ENCODE measurements around the gene ATP11A.

ATP11A gene

DNA sequence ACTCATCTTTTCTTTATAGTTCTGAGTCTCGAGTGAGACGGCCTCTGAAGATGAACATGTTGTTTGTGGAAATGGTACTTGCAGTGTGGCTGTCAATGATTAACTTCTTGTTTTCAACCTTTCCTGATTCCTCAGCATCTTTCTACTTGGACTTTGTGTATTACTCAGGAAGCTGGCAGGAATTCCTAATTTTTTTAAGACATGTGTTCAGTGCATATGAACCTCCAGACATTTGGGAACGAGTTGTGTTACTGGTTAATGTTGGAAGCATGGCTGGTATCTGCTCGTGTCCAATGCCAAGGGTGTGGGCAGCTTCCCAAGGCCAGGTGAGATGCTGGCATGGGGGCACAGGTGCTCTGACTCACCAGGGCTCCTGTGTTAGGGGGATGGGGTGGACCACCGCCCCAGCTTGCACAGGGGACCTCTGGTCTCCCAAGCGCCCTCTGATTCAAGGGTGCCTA is 218.1 kb downstream of the ATP11A start:
- TF ChIP-seq, protein P1, sequence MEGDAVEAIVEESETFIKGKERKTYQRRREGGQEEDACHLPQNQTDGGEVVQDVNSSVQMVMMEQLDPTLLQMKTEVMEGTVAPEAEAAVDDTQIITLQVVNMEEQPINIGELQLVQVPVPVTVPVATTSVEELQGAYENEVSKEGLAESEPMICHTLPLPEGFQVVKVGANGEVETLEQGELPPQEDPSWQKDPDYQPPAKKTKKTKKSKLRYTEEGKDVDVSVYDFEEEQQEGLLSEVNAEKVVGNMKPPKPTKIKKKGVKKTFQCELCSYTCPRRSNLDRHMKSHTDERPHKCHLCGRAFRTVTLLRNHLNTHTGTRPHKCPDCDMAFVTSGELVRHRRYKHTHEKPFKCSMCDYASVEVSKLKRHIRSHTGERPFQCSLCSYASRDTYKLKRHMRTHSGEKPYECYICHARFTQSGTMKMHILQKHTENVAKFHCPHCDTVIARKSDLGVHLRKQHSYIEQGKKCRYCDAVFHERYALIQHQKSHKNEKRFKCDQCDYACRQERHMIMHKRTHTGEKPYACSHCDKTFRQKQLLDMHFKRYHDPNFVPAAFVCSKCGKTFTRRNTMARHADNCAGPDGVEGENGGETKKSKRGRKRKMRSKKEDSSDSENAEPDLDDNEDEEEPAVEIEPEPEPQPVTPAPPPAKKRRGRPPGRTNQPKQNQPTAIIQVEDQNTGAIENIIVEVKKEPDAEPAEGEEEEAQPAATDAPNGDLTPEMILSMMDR (IDR thresholded peaks at IDR 0.05; ENCODE audit: low read length, missing control alignments) = no peak
- DNase-seq (ENCODE audit: low read depth) = no peak
- no peak overlapping the region for H3K4me3 ChIP-seq (replicated peaks; ENCODE audit: low read depth, low read length)

DNA sequence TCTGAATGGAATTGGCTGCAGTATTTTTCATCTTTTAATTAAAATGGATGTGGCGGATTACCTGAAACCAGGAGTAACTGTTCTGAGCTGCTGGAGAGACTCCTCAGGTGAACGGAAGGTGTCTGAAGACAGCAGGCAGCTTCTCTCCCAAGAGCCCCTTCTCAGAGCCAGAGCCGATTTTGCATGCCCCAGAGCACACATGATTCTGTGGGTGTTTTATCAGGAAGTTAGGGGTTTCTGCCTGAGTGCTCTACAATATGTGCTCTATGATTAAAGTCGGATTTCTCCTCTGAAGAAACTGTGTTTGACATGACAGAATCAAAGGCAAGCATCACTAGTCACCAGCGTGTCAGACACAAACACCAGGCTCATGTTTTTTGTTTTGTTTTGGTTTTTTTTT is 218.5 kb downstream of the ATP11A start:
- TF ChIP-seq, protein P1 (IDR thresholded peaks at IDR 0.05; ENCODE audit: low read length, missing control alignments) = no peak
- DNase-seq (ENCODE audit: low read depth) = no peak
- H3K4me3 ChIP-seq (replicated peaks; ENCODE audit: low read depth, low read length) = no peak overlapping the region

DNA sequence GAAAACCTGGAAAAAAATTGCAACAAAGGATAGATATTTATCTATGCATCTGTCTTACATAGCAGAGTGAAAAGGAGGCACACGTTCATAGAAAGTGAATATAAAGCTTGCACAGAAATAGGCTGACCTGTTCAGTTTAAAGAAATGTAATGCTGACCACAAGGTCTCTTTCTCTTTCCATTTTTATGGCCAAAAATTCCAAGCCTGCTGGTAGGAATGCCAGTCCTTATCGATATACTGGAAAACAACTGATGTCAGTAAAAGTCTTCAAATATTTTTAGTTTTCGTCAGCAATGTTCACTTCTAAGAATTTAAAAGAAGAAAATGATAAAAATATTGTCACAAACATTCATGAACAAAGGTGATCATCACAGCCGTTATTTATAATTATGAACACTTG is 220.2 kb downstream of the ATP11A start:
- no peak for DNase-seq (ENCODE audit: low read depth)
- no peak overlapping the region for H3K4me3 ChIP-seq (replicated peaks; ENCODE audit: low read depth, low read length)
- TF ChIP-seq, protein P1 (IDR thresholded peaks at IDR 0.05; ENCODE audit: low read length, missing control alignments) = no peak

DNA sequence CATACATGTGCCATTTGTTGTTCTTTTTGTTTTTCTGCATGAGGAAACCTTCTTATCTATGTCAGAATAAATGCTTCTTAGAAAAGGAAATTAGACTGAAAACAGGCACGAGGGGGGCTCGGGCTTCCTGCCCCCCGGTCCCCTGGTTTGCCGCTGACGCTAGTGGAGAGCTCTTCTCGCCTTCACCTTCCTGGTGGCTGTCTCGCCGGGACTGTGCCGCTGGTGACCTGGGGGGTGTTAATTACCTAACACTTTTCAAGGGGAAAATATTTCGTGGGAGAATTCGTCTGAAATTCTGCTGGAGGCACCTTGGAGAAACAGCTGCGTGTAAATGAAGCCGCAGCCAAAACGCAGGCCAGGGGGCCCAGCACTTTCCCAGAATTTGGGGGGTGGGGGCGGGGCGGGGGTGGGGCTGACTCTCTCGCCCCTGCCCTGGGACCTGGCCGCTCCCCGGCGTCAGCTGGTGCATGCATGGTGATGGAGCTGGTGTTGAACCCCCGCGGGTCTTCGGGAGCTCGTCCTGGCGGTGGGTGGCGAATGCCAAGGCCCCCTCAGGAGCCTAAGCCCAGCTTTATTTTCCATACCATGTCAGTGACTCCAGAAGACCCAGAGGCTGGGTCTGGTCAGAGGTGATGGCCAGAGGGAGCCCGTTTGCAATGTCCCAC is 220.9 kb downstream of the ATP11A start:
- no peak overlapping the region for H3K4me3 ChIP-seq (replicated peaks; ENCODE audit: low read depth, low read length)
- TF ChIP-seq, protein P1 (IDR thresholded peaks at IDR 0.05; ENCODE audit: low read length, missing control alignments) = no peak

DNA sequence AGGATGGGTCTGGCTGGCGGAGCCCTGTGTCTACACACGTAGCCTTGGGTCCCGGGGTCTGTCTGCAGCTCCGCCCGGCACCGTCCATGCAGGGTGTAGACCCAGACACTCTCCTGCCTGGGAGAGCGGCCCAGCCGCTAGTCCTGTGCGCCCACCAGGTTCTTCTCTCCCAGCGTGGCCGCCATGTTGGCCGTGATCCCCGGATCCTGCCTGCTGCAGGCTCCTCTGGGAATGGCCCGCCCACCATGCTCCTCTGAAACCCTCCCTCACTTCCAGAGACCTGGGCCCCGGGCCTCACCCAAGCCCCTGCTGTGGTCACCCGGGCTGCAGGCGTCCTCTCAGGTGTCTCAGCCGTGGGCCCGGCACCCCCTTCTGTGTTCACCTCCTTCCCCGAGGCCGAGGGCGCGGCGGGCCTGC is 221.5 kb downstream of the ATP11A start:
- no peak overlapping the region for H3K4me3 ChIP-seq (replicated peaks; ENCODE audit: low read depth, low read length)
- TF ChIP-seq, protein P1 (IDR thresholded peaks at IDR 0.05; ENCODE audit: low read length, missing control alignments) = no peak
- DNase-seq (ENCODE audit: low read depth) = no peak

More for the DNA sequence above, 220.9 kb downstream of the ATP11A start:
- no peak for DNase-seq (ENCODE audit: low read depth)

DNA sequence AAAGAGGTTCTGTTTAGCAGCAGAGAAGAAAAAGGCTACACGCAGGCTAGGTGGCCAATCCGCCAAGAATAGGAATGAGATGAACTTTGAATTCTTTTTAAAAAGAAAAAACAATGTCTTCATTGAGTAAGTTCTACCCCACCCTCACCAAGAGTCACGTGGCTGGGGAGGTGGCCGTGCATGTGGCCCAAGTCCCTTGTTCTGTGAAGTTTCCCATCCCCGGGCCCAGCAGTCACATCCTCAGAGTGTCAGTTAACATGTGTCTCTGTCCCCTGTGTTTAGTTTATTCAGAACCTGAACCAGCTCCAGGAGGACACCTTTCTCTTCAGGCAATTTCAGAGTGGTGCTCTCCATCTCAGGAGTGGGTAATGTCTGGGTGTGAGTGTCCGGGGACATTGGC is 222.0 kb downstream of the ATP11A start:
- TF ChIP-seq, protein P1 (IDR thresholded peaks at IDR 0.05; ENCODE audit: low read length, missing control alignments) = no peak
- no peak for DNase-seq (ENCODE audit: low read depth)
- H3K4me3 ChIP-seq (replicated peaks; ENCODE audit: low read depth, low read length) = no peak overlapping the region

All from fibroblast of pulmonary artery (primary cell).